Smooth muscle cell (in vitro differentiated cells): Measurements from ENCODE around the gene HRAS. TPM values are rescaled to one million over a fixed set of nuclear protein-coding genes. Genes with fewer than 3 reads are reported as not detected.

Experiments used
- DNase-seq: peaks from one replicate; lab custom pipeline; 2025; ENCODE audit not compliant: unreplicated experiment; lab: John Stamatoyannopoulos, UW
- H2AFZ ChIP-seq: fragments of 200-600 bp; sonication (generic); 2 replicates; pipeline ENCODE4 v1.6.0; 2016; ENCODE audit warnings: antibody characterized with exemption, low read depth, mild to moderate bottlenecking
- H3F3A ChIP-seq: fragments of 200-600 bp; sonication (generic); 2 replicates; pipeline ENCODE4 v1.6.0; 2017; ENCODE audit warnings: antibody characterized with exemption, low read depth
- H3K27ac ChIP-seq: fragments of 200-600 bp; sonication (generic); 2 replicates; pipeline ENCODE4 v1.5.1; 2016; ENCODE audit warnings: low read depth, mild to moderate bottlenecking
- H3K27me3 ChIP-seq: fragments of 200-600 bp; sonication (generic); 2 replicates; pipeline ENCODE4 v1.6.1; 2016; ENCODE audit warnings: low read depth, mild to moderate bottlenecking
- H3K36me3 ChIP-seq: fragments of 200-600 bp; sonication (generic); 2 replicates; pipeline ENCODE4 v1.5.1; 2016; ENCODE audit warnings: low read depth
- H3K4me1 ChIP-seq: fragments of 200-600 bp; sonication (generic); 2 replicates; pipeline ENCODE4 v1.5.1; 2016; ENCODE audit warnings: low read depth
- H3K4me2 ChIP-seq: fragments of 200-600 bp; sonication (generic); 2 replicates; pipeline ENCODE4 v1.6.0; 2016; ENCODE audit warnings: mild to moderate bottlenecking
- H3K4me3 ChIP-seq: fragments of 200-600 bp; sonication (generic); 2 replicates; pipeline ENCODE4 v1.5.1; 2016; ENCODE audit warnings: mild to moderate bottlenecking
- H3K79me2 ChIP-seq: fragments of 200-600 bp; sonication (generic); 2 replicates; pipeline ENCODE4 v1.6.0; 2016; ENCODE audit warnings: low read depth, mild to moderate bottlenecking
- H3K9ac ChIP-seq: fragments of 200-600 bp; sonication (generic); 2 replicates; pipeline ENCODE4 v1.6.0; 2016; ENCODE audit warnings: low read depth
- H3K9me3 ChIP-seq: fragments of 200-600 bp; sonication (generic); replicated peaks from 2 replicates; pipeline ENCODE4 v1.5.1; 2016; ENCODE audit warnings: low read depth
- H4K20me1 ChIP-seq: fragments of 200-600 bp; sonication (generic); 2 replicates; pipeline ENCODE4 v1.6.0; 2016; ENCODE audit warnings: low read depth
- WGBS: methylation state at CpG from one replicate; pipeline ENCODE4 v1.1.7; 2016; ENCODE audit warnings: low lambda C conversion rate; 5-methylcytosine and 5-hydroxymethylcytosine counted together
- polyA plus RNA-seq: library from polyadenylated mRNA; unstranded; fragments of >200 nt; fragmentation: Nextera tagmentation; extraction: Ambion mirVana; gene quantifications from 2 replicates; pipeline ENCODE4 v1.2.1, GENCODE V29; 2016
- total RNA-seq: library from RNA; depleted of rRNA; stranded (reverse); fragments of >200 nt; gene quantifications from 2 replicates; pipeline ENCODE4 v1.2.3, GENCODE V29; 2014
- TF ChIP-seq, protein P1 (sequence below): fragments of 200-600 bp; sonication (generic); IDR thresholded peaks from 2 replicates; pipeline ENCODE4 v1.5.1; 2017; ENCODE audit warnings: borderline replicate concordance, mild to moderate bottlenecking, antibody characterized with exemption; ENCODE audit not compliant: insufficient read depth, poor library complexity, severe bottlenecking

The HRAS gene
- total RNA-seq (19.2 and 39.9 TPM in 2 replicates), polyA plus RNA-seq (59.1 and 82.5 TPM in 2 replicates)

DNA sequence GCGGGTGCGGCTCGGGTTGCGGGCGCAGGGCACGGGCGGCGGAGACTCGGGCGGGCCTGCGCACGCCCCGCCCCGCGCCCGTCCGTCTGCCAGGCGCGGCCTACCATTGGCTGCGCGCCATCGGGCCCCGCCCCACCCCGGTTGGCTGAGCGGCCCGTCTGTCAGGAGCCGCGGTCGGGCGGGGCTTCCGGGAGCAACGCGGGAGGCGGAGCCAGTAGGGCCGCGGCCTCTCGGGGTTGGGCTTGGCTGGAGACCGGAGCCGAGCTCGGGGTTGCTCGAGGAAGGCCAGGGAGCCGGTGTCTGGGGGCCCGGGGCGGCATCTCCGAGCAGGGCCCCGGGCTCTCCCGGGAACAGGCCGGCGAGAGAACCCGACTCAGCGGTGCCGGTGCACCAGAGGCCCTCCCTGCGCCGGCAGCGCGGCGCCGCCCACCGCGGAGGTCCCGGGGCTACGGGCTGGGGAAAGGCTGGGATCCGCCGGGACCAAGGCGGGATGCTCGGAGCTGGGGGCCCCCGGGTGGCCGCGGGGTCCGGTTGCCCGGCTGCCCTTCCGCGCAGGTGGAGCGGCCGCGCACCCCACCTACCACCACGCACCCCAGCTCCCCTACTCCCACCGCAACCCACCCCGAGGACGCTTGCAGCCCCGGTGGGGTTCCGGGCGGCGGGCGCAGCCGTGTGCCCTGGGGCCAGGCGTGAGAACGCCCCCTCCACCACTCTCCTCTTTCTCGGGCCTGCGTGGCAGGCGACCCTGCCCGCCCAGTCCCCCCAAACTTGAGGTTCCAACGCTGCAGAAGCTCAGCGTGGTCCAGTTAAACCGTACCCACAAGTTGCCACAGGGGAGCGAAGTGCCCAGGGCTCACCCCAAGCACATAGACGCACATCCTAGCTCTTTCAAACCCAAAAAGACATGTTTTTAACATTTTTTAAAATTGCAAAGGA is at the start of gene HRAS:
HRAS (minus strand) TSS at position 58 of the 936 bp plus-strand sequence.
- Histone ChIP-seq H3K4me1 (peaks cover 5% of the 10 kb centered on the region), H3F3A (no peaks in the 10 kb centered on the region), H3K27ac (peak within 1 kb of the TSS; percentile 75), H4K20me1 (peaks cover 35% of the 10 kb centered on the region), H3K4me2 (peak within 1 kb of the TSS; percentile 95), H3K27me3 (no peaks in the 10 kb centered on the region), H3K79me2 (peaks cover 16% of the 10 kb centered on the region), H2AFZ (peak within 1 kb of the TSS; percentile 32), H3K36me3 (no peaks in the 10 kb centered on the region), H3K4me3 (peak within 1 kb of the TSS; percentile 94), H3K9me3 (no peaks in the 10 kb centered on the region), H3K9ac (peak within 1 kb of the TSS; percentile 90)
- peak; percentile 77 for DNase-seq
- TF ChIP-seq, protein P1, sequence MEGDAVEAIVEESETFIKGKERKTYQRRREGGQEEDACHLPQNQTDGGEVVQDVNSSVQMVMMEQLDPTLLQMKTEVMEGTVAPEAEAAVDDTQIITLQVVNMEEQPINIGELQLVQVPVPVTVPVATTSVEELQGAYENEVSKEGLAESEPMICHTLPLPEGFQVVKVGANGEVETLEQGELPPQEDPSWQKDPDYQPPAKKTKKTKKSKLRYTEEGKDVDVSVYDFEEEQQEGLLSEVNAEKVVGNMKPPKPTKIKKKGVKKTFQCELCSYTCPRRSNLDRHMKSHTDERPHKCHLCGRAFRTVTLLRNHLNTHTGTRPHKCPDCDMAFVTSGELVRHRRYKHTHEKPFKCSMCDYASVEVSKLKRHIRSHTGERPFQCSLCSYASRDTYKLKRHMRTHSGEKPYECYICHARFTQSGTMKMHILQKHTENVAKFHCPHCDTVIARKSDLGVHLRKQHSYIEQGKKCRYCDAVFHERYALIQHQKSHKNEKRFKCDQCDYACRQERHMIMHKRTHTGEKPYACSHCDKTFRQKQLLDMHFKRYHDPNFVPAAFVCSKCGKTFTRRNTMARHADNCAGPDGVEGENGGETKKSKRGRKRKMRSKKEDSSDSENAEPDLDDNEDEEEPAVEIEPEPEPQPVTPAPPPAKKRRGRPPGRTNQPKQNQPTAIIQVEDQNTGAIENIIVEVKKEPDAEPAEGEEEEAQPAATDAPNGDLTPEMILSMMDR, result no peak
- 5% methylated on average over 43 of the region's 97 CpGs for WGBS

DNA sequence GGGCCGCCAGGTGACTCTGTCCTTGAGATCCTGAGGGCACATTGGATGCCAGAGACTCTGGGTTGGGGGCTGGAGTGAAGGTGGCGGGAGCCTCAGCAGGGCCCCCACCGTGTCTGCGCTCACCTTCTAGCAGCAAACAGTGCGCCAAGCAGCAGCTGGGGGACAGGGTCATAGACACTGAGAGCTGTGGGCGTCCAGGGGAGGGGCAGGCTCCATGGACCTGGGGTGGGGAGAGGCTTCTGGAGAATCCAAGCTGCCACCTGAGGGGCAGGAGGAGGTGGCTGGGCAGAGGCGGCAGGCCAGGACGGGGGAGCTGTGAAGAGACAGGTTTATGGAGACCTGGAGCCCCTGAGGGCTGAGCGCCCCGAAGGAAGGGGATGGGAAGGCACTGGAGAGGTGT is 48.9 kb upstream of the HRAS start:
- 98% methylated on average over 9 of the region's 10 CpGs for WGBS
- no peak overlapping the region for H3K4me2 ChIP-seq
- H3K9me3 ChIP-seq, result no peaks in the 10 kb centered on the region
- no peaks in the 10 kb centered on the region for H3K4me1 ChIP-seq
- H3F3A ChIP-seq, result no peaks in the 10 kb centered on the region
- H3K27ac ChIP-seq, result no peak overlapping the region
- no peak overlapping the region for H3K9ac ChIP-seq
- no peak for DNase-seq
- H3K79me2 ChIP-seq, result peaks cover 62% of the 10 kb centered on the region
- H4K20me1 ChIP-seq, result peaks cover 98% of the 10 kb centered on the region
- no peaks in the 10 kb centered on the region for H3K27me3 ChIP-seq
- H2AFZ ChIP-seq, result no peak overlapping the region
- peaks cover 6% of the 10 kb centered on the region for H3K36me3 ChIP-seq
- TF ChIP-seq, protein P1, result no peak
- H3K4me3 ChIP-seq, result no peak overlapping the region

DNA sequence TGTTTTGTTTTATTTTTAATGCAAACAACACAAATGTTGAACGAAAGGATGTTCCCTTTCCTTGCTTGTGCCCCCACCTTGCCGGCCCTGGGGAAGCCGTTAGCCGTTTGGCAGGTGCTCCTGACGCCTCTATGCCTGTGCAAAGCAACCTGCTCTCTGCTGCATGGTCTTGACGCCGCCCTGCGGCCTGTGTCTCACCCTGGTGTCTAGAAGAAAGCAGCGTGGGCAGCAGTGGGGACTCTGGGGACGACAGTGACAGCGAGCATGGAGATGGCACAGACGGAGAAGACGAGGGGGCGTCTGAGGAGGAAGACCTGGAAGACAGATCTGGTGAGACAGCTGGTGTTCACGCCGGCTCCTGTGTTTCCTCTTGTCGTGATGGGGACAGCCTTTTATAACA is 46.4 kb upstream of the HRAS start:
- peaks cover 9% of the 10 kb centered on the region for H3K4me1 ChIP-seq
- peaks cover 78% of the 10 kb centered on the region for H3K79me2 ChIP-seq
- H4K20me1 ChIP-seq, result peaks cover 98% of the 10 kb centered on the region
- H3K9me3 ChIP-seq, result no peaks in the 10 kb centered on the region
- no peak overlapping the region for H3K27ac ChIP-seq
- TF ChIP-seq, protein P1, result no peak
- H2AFZ ChIP-seq, result no peak overlapping the region
- no peaks in the 10 kb centered on the region for H3F3A ChIP-seq
- WGBS, result 87% methylated on average over 17 of the region's 17 CpGs
- no peaks in the 10 kb centered on the region for H3K36me3 ChIP-seq
- no peak overlapping the region for H3K4me3 ChIP-seq
- H3K9ac ChIP-seq, result no peak overlapping the region
- no peaks in the 10 kb centered on the region for H3K27me3 ChIP-seq
- no peak for DNase-seq
- no peak overlapping the region for H3K4me2 ChIP-seq

DNA sequence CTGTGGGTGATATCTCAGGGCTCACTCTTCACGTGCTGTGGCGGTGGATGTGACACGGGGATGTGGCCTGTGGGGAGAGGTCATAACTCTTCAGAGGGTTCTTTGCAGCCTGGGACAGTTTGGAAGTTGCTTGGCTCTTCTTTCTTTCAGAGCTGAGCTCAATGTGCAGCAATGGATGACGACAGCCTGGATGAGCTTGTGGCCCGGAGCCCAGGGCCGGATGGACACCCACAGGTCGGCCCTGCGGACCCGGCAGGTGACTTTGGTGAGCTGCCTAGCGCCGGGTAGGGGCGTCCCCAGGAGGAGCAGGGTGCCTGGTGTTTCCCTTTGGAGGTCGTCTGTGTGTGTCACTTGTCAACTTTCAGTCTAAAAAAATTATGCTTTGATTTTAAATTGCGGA is 46.0 kb upstream of the HRAS start:
- no peak for DNase-seq
- H3K9me3 ChIP-seq, result no peaks in the 10 kb centered on the region
- no peaks in the 10 kb centered on the region for H3K27me3 ChIP-seq
- peaks cover 9% of the 10 kb centered on the region for H3K4me1 ChIP-seq
- no peaks in the 10 kb centered on the region for H3F3A ChIP-seq
- H3K4me2 ChIP-seq, result no peak overlapping the region
- no peak overlapping the region for H3K4me3 ChIP-seq
- H3K79me2 ChIP-seq, result peaks cover 78% of the 10 kb centered on the region
- WGBS, result 97% methylated on average over 14 of the region's 14 CpGs
- H2AFZ ChIP-seq, result no peak overlapping the region
- TF ChIP-seq, protein P1, result no peak
- no peaks in the 10 kb centered on the region for H3K36me3 ChIP-seq
- no peak overlapping the region for H3K9ac ChIP-seq
- H4K20me1 ChIP-seq, result peaks cover 94% of the 10 kb centered on the region
- no peak overlapping the region for H3K27ac ChIP-seq
